GM19463 (cell line): ENCODE data around the gene PEA15.

Source experiments
- ATAC-seq: cut with Tn5 transposase; IDR thresholded peaks from one replicate; pipeline ENCODE4 v1.9.1; 2021; ENCODE audit warnings: mild to moderate bottlenecking, moderate library complexity; ENCODE audit not compliant: unreplicated experiment

PEA15 gene, protein sequence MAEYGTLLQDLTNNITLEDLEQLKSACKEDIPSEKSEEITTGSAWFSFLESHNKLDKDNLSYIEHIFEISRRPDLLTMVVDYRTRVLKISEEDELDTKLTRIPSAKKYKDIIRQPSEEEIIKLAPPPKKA

DNA sequence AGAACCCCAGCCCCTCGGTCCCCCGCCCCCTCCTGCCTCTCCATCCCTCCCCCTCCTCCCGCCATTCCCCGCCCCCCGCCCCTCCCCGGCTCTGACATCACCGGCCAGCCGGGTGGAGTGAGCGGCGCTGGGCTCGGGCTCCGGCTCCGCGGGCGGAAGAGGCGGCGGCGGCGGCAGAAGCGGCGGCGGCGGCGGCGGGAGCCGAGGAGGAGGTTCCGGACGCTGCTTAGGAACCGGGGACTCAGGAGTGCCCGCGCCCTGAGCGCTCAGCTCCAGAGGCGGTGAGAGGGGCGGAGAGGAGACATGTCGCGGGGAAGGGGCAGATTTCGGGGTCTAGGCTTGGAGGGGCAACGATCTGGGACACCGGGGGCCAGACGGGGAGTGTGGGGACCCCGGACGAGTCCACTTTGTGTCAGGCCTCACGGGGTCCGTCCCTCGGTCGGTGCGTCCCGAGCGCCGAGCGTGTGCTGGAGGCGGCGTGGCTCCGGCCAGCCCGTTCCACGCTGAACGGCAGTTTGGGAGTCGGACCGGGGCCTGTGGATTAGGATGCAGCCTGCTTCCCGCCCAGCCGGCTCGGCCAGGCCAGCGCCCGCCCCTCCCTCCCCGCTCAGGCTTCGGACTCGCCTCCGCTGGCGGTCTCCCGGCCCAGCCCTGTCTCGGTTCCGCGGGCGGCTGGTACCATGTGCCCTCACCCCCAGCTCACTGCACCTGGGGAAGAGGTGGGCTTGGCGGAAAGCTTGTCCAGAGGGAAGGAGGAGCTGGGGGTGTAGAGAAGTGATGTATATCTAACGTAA is at the start of gene PEA15:
Gene PEA15, plus strand, starts transcription at position 143 of the 794 bp plus-strand sequence. CDS start 6,161 bp downstream, outside the sequence.
- peak; percentile 44 for ATAC-seq

DNA sequence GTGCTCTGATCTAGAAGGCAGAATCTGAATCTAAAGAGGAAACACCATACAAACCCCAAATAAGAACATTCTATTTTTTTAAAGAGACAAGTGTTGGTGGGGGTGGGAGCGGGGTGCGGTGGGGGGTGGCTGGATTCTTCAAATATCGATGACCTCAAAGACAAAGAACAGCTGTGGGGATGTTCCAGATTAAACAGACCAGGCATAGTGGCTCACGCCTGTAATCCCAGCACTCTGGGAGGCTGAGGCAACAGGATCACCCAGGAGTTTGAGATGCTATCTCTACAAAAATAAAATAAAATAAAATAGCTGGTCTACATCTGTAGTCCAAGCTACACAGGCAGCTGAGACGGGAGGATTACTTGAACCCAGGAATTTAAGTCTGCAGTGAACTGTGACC is 48.8 kb upstream of the PEA15 start:
- no peak for ATAC-seq

DNA sequence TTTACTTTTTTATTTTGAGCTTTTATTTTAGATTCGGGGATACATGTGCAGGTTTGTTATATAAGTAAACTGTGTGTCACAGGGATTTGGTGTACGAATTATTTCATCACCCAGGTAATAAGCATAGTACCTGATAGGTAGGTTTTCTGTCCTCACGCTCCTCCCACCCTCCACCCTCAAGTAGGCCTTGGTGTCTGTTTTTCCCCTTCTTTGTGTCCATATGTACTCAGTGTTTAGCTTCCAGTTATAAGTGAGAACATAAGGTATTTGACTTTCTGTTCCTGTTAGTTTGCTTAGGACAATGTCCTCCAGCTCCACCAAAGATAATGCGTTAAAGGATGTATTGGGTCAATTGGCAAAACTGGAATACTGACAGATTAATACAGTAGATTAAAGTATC is 48.0 kb upstream of the PEA15 start:
- no peak for ATAC-seq

DNA sequence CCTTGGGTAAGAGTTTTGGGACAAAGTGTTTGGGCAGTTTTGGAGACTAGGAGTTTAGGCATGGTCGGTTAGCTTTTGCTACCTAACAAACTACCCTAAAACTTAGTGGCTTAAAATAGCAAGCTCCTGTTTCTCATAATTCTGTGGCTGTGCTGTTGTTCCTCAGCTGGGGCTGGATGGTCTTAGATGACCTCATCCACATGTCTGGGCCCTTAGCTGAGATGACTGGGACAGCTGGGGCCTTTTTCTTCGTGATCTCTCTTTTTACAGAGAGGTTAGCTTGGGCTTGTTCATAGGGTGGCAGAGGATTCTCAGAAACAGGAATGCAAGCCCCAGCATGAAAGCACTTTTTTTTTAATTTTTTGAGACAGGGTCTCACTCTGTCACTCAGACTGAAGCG is 47.2 kb upstream of the PEA15 start:
- ATAC-seq, result no peak

DNA sequence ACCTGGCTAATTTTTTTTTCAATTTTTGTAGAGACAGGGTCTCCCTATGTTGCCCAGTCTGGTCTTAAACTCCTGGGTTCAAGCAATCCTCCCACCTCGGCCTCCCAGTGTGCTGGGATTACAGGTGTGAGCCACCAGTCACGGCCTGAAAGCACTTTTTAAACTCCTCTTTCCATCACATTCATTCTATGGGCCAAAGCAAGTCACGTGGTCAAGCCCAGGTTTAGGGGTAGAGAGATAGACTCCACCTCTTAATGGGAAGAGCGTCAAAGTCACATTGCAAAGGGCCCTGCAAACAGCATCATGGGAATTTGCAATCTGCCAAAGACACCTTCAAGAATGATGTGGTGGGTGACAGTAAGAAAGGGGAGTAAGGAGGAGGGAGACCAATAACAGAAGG is 46.6 kb upstream of the PEA15 start:
- no peak for ATAC-seq

DNA sequence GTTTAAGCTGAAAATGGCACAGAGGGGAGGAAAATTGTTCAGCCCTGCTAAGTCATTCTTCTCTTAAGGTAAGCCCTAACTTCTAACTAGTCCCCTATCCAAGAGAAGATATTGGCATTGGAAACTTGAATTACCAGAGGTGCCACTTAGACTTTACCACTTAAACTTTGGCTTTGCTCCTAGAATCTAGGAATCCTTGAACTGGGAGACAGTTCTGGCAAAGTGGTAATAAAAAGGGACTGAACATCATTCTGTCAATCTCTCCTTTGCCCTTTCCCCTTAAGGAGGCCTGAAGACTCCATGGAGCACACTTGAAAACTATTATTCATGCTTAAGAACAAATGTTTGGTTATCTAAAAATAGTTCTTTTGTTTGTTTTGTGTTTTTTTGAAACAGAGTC is 45.3 kb upstream of the PEA15 start:
- no peak for ATAC-seq

DNA sequence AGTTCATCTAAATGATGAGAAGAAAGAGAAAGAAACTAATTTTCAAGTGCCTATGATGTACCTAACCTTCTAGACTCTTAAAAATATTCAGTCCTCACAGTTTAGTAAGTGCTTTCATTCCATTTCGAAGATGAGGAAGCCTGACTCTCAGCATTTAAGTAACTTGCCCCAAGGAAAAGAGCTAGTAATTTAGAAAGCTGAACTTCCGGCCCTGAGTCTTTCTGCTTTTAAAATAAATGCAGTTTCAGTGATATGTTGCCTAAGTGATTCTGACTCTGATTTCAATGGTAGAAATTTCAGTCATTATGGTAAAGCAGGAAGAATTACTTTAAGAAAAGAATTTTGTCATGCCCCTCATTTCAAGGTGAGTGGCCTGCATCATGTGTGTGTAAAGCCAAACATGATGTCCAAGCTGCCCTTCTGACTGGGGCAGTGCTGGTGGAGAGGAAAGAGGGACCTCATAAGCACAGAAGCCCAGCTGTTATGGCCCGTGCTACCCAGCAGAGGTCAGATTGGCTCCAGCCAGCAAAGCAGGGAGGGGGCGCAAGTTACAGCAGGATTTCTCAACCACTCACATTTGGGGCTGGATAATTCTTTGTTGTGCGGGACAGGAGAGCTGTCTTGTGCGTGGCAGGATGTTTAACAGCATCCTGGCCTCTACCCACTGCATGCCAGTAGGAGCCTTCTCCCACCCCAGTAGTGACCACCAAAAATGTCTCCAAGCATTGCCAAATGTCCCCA is 43.0 kb upstream of the PEA15 start:
- ATAC-seq, result no peak

DNA sequence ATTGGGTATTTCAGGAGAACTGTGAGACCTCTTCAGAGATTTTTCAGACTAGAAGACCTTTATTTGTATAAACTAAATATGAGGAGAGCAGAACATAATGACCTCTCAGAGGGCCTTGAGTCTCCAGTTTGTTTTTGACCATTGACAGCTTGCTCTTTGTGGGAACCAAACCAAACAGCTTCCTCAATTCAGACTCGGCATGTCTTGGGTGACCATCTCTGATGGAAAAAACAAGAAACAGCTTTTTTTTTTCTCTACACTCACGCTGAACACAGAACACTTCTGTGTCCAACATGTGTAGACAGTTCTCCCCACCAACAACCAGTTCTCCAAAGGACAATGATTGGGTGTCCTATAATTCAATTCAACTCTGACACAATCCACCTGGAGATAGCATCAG is 42.3 kb upstream of the PEA15 start:
- ATAC-seq, result no peak

DNA sequence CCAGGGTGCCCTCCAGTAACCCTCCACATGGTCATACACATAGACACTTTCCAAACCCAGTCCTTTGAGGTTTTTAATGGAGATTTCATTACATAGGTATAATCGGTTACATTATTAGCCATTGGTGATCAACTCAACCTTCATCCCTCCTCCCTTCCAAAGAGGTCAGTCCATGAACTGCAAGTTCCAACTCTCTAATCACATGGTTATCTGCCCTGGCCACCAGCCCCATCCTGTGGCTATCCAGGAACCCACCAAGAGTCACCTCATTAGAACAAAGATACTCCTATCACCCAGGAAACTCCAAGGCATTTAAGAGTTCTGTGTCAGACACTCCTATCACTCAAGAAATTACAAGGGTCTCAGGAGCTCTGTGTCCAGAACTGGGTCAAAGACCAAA is 41.6 kb upstream of the PEA15 start:
- no peak for ATAC-seq

DNA sequence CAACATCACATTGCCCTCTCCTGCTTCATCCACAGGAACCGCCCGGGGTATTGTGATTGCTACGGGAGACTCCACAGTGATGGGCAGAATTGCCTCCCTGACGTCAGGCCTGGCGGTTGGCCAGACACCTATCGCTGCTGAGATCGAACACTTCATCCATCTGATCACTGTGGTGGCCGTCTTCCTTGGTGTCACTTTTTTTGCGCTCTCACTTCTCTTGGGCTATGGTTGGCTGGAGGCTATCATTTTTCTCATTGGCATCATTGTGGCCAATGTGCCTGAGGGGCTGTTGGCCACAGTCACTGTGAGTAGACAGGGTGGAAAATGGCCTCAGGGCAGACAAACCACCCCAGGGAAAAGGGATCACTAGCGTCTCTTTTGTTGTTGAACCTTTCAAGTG is 41.1 kb upstream of the PEA15 start:
- ATAC-seq, result no peak

DNA sequence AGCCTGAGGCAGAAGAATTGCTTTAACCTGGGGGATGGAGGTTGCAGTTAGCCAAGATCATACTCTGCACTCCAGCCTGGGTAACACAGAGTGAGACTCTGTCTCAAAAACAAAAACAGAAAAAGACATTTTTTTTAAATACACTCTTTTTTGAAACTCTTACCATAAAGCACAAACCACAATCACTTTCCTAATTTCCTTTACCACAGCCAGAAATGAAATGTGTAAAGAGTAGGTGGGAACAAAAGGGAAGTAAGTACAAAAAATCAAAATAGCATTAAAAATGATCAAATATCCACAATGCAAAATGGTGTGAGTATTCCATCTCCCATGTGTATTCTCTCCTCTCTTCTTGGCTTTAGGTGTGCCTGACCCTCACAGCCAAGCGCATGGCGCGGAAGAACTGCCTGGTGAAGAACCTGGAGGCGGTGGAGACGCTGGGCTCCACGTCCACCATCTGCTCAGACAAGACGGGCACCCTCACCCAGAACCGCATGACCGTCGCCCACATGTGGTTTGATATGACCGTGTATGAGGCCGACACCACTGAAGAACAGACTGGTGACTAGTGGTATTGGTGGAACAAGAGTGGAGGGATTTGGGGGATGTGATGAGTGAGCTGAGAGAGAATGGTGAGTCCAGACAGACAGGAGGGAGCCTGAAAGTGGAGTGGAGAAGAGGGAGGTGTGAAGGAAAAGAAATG is 38.9 kb upstream of the PEA15 start:
- no peak for ATAC-seq

DNA sequence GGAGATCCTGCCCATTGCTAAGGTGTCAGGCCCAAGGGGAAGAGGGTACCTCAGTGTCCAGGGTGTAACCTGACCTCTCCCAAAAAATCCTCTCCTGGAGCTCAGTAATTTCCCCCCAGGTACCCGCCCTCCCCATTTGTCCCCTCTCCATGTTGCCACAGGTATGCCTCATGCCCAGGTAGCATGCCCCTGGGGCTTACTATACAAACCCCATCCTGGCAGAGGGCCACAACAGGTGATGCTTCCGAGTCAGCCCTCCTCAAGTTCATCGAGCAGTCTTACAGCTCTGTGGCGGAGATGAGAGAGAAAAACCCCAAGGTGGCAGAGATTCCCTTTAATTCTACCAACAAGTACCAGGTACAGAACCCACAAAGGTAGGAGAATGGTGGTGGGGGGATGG is 38.1 kb upstream of the PEA15 start:
- no peak for ATAC-seq

DNA sequence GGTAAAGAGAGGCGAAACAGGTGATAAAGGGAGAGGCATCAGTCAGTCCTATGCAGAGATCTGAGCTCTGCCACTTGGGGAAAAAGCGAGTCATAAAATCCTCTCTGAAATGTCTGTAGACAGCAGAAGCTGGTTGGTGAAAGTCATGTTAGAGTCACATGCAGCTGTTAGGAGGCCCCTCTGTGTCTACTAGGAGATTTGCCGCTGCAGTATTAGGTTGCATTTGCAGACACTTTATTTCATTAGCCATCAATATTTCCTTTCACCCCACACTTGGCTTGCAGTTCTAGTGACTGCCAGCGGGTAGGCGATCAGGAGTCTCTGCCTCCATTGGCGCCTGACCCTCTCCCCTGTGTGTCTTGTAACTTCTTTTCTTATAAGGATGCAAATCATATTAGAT is 37.6 kb upstream of the PEA15 start:
- ATAC-seq, result no peak

DNA sequence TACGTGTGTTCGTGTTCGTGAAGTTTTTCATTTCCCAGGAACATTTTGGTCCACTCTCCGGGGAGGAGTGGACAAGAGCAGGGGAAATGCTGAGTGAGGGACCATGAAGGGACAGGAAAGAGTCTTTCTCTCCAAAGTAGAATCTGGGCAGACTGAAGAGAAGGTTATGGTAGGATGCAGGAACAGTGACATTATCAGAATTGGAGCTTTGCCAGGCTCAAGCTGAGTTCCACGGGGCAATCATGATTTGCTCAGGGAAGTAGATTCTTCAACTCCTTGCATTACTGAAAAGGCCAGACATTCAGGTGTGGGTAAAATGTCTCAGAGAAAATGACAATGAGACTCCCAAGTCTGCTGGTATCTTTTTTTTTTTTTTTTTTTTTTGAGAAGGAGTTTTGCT is 37.2 kb upstream of the PEA15 start:
- no peak for ATAC-seq

DNA sequence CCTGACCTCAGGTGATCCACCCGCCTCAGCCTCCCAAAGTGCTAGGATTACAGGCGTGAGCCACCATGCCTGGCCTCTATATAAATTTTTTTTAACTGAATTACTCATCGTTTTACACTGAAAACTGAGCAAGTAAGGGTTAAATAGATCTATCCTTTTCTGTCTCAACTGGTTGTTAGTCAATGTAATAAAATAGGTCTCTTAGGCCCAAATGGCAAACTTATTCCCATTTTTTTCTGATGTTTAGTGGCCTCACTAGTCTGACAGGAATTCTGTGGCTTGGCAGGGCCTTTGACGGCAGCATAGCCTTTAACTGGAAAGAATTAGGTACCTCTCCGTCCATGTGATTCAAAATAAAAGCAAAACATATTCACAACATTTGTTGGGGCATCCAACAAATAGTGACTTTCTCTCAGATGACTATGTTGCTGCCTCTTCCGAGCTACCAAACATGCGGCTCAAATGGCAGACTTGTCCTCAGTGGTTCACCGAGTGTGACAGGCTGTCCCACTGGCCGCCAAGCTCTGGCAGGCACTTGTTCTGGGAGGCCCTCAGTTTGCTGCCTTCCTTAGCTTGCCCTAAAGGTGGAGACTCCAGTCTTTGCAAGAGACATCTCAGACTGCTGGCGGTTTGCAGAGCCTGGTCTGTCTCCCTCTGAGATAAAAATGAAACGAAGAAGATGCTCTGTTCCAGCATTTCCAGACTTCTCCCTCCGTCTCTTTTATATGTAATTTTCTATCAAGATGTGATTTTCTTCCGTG is 36.4 kb upstream of the PEA15 start:
- no peak for ATAC-seq

DNA sequence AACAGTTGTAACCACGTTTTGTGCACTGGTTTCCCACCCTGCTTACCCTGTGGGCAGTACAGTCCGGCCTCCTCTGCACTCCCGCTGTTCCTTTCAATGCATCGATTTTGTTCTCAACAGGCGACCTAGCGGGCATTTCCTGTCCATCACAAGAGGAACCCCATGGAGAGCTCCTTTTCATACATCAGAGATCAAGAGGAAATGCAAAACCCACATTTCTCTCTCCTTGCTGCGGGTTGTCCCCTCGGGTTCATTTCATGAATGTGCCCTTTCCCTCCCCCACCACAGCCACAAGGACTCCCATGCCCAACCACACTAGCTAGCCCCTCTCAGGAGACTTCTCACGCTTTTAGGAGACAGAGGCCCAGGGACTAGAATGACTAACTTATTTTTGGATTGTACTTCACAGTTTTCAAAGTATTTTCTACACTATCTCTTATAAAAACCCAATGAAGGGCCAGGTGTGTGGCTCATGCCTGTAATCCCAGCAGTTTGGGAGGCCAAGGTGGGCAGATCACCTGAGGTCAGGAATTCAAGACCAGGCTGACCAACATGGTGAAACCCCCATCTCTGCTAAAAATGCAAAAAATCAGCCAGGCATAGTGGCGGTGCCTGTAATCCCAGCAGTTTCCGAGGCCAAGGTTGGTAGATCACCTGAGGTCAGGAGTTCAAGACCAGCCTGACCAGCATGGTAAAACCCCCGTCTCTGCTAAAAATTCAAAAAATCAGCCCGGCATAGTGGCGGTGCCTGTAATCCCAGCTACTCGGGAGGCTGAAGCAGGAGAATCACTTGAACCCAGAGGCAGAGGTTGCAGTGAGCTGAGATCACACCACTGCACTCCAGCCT is 35.4 kb upstream of the PEA15 start:
- ATAC-seq, result peak; percentile 89

DNA sequence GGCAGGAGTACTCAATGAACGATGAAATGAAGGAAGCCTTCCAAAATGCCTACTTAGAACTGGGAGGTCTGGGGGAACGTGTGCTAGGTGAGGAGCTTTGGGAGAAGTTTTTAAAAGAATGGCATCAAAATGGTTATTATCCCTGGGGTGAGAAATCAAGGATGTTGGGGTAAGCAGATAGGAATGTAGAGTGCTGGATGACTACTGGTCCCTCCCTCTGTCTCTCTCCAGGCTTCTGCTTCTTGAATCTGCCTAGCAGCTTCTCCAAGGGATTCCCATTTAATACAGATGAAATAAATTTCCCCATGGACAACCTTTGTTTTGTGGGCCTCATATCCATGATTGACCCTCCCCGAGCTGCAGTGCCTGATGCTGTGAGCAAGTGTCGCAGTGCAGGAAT is 33.8 kb upstream of the PEA15 start:
- no peak for ATAC-seq

DNA sequence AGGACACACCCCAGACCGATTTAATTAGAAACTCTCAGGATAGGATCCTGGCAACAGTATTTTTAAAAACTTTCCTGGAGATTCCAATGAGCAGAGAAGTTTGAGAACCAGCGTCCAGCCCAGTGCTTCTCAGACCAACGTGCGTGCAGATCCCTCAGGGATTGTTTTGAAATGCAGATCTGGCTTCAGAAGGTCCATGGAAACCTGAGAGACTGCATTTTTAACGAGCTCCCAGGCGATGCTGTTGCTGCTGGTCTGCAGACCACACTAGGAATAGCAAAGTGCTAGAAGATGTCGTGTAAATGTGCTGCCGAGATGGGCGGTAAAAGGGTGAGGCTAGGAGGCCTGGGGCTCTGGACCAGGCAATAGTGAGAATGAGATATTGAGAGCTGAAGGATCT is 33.2 kb upstream of the PEA15 start:
- no peak for ATAC-seq

DNA sequence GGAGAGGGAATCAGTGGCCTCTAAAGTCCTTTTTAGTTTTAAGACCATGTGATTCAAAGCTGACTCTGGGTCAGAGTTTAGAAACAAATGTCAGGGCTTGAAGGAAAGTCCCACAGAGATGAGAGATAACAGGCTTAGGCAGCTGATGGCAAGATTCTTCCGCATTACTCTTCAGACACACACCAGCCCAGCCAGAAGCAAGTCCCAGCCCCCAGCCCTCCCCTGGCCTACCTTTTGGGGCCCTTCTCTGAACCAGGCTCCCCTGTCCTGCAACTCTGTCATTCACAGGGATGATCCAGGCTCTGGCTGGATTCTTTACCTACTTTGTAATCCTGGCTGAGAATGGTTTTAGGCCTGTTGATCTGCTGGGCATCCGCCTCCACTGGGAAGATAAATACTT is 28.0 kb upstream of the PEA15 start:
- no peak for ATAC-seq

DNA sequence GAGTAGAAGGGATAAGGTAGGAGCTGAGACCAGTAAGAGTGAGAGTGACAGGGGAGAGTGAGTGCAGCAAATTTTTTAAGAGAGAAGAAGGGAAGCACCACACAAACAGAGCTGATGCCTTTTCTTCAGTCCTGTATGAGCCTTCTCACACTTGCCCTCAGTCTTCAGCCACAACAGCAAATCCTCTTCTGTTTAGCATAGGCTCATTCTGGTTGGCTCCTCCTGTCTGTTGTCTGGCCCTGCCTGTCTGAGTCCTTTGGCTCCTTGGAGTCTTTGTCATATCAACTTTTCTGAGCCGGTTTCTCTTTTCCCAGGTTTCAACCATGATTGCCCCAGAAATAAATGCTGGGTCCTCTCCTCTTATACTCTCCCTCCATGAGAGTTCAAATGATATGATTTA is 27.5 kb upstream of the PEA15 start:
- ATAC-seq, result no peak
